GM12875 (cell line): ENCODE results near the gene COL7A1.

Experiments used
- H3K4me3 ChIP-seq: one replicate; pipeline ENCODE4 v1.5.1; 2011; ENCODE audit warnings: low read depth, low read length, control low read depth
- CTCF ChIP-seq: IDR thresholded peaks from 2 replicates; pipeline ENCODE4 v1.5.1; 2011; ENCODE audit warnings: low read depth, mild to moderate bottlenecking, control low read depth, inconsistent platforms, low read length, moderate library complexity, borderline replicate concordance; ENCODE audit not compliant: insufficient read depth

Gene COL7A1

GRCh38 chr3:48564022-48564421 lies 31.1 kb downstream of the COL7A1 start:
- no peak overlapping the region for H3K4me3 ChIP-seq
- no peak for TF ChIP-seq CTCF

GRCh38 chr3:48563382-48563918 lies 31.7 kb downstream of the COL7A1 start, which contains the start of gene UCN2:
UCN2 (minus strand) TSS chr3:48563781; CDS start chr3:48563124, 657 bp downstream.
- no peak within 1 kb of the TSS for H3K4me3 ChIP-seq
- TF ChIP-seq CTCF: no peak

- TF ChIP-seq CTCF: no peak
- no peak overlapping the region for H3K4me3 ChIP-seq
Observed at GRCh38 chr3:48562367-48563095, 32.6 kb downstream of the COL7A1 start.

- peak; percentile 20; the same call in 1 of the 2 replicates for TF ChIP-seq CTCF
- no peak overlapping the region for H3K4me3 ChIP-seq
Observed at GRCh38 chr3:48561045-48561736, 33.9 kb downstream of the COL7A1 start.

GRCh38 chr3:48560648-48561018 lies 34.5 kb downstream of the COL7A1 start:
- TF ChIP-seq CTCF: no peak
- no peak overlapping the region for H3K4me3 ChIP-seq

- no peak overlapping the region for H3K4me3 ChIP-seq
- no peak for TF ChIP-seq CTCF
Observed at GRCh38 chr3:48558493-48559134, 36.5 kb downstream of the COL7A1 start.
